Measurements from ENCODE around the gene EHF.

Gene EHF

GRCh38 chr11:34603129-34604001 is 17.5 kb upstream of the EHF start:
- no peak for DNase-seq

DNA sequence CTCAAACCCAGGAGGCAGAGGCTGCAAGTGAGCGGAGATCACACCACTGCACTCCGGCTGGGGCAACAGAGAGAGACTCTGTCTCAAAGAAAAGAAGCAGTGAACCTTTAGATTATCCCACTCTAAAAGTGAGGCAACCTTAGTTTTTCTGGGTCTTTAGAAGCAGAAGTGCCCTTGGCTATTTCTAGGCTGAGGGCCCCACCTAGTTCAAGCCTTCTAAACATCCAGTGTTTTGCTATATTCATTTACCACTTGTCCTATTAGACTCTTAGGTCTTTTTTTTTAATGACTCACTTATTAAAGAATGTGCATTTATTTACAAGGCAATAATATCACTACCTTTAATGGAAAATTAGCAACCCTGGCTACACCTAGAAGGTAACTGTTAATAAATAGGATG is 16.7 kb upstream of the EHF start:
- no peak for DNase-seq

DNA sequence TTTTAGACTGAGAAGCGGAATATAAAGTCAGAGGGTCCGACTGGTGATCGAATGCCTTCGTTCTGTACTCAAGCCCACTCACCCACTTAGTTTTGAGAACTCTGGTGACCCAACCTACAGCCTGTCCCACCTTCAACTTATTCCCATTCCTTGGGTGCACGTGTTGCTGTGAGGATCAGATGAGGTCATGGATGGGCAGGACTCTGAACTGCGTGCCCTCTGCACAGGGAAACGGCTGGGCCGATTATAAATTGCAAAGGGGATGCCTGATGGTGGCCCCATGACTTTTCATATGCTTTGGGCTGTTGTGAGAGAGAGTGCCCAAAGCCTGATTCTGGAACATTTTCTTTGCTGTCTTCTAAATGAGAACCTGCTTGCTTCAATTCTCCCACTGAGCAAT is 16.0 kb upstream of the EHF start:
- no peak for DNase-seq

DNA sequence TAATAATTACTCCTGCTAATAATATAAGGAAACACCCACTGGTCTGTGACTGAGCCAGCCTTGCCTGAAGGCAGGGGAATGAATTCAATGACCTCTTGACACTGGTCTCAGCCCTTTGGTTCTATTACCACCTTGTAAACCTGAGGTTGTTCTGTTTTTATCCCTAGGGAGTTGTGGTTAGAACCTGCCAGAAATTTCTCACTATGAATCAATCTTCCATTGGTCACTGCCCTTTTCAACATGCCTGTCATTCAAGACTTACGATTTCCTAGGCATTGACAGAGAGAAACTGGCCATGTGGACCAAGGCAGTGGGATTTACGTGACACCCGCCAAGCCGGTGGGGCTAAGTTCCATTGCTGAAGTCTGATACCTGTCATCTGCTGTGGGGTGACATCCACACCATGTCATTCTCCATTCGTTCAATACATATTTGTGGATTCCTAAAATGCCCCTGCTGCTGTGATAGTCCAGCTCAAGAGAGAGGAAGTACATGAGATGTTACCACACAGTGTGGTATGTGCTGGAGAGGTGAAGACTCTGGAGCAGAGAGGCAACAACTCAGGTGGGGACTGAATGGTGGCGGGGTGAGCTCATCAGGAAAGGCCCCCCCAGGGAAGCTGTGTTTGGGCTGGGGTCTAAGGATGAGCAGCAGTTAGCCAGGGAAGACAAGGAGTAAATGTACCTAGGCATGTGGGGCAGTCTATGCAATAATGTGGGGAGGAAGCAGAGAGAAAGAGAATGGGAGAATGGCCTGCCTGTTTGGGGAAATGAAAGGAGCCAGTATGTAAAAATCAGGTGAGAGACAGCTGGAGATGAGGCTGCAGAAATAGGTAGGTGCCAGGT is 15.2 kb upstream of the EHF start:
- no peak for DNase-seq

- DNase-seq = no peak
These were observed 14.4 kb upstream of the EHF start for GRCh38 chr11:34606326-34607120.

DNA sequence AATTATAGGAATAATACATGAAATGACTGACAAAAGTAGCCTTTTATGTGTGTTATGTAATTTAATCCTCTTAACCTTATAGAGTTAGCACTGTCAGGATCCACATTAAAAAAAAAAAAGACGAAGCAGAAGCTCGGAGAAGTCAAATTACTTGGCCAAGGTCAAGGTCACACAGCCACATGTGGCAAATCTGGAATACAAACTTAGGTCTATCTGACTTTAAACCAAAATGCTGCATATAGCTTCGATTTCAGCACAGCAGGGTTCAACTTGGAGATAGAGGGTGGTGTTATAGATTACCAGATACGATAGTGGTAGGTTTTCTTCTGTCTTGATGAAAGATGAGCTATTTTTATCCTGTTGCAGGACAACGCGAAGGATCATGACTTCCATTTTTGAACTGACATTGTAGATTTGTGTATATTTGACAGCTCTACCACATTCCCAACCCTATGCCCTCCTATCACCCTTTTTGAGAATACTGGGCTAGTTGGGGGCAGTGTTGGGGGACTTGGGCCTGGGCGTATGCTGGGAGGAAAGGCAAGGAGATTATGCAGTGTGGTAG is 11.6 kb upstream of the EHF start:
- DNase-seq = no peak

DNA sequence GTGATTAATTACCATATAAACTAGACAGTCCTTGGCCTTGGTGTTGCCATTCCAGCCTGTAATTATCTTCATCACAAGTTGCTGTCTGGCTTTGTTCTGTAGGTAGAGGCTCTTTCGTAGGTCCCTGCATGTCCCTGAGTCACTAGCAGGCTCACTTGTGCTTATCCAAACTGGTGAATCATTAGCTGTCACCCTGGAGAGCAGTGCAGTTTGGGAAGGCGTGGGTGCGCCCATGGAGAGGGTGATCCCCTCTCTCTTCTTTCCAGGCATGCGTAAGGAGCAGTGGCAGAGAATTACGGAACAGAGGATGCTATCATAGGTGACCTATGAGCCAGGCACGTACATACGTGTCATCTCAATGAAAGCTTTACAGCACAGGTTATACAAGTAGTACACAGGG is 11.0 kb upstream of the EHF start:
- DNase-seq = no peak

DNA sequence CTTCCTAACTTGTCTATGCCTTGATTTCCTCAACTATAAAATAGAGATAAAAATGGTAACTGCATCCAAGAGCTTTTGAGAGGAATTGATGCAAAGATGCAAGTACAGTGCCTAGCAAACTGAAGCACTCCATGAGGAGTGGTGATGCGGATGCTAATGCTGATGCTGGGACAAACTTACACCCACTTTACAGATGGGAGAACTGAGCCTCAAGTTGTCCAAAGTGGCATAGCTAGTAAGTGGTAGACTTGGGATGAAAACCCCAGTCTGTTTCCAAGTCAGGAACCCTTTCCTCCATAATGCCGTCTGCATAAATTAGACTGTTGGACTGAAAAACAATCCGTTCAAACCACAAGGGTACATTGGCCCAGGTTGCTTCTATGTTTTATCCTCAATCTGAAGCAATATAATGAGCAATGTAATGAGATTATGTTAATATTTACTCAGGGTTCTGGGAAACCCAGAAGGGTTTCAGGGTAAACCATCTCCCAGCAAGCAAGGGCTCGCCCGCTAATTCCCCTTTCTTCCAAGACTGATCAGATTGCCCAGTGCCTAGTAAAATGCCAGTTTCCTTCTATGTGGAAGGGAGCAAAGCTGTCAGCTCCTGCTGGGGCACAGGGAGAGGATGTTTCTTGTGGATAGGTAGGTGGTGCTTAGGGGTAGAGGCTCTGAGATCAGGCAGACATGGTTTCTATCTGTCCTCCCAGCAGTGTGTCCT is 10.4 kb upstream of the EHF start:
- DNase-seq = no peak

DNA sequence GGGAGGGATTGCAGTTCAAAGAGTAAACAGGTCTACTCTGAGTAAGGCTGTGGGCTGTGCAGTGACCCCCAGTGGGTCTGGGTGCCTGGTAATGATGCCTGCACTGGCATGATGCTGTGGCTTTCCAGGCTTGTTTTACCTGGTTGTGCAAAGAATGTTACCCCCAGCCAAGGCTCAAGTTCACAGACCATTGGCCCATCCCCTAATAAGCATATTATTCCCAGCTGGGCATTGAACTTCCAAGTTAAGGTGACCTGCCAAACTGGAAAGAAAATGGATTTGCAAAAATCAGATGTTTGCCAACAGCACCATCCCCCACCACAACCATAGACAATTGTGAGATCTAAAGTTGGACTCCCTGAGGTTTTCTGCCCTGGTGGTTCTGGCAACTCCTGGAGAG is 7.9 kb upstream of the EHF start:
- no peak for DNase-seq

- DNase-seq = no peak
These were observed 7.3 kb upstream of the EHF start for GRCh38 chr11:34613552-34614056.

GRCh38 chr11:34614344-34615104 is 6.4 kb upstream of the EHF start:
- DNase-seq = no peak

GRCh38 chr11:34616086-34616485 is 4.8 kb upstream of the EHF start:
- no peak for DNase-seq

DNA sequence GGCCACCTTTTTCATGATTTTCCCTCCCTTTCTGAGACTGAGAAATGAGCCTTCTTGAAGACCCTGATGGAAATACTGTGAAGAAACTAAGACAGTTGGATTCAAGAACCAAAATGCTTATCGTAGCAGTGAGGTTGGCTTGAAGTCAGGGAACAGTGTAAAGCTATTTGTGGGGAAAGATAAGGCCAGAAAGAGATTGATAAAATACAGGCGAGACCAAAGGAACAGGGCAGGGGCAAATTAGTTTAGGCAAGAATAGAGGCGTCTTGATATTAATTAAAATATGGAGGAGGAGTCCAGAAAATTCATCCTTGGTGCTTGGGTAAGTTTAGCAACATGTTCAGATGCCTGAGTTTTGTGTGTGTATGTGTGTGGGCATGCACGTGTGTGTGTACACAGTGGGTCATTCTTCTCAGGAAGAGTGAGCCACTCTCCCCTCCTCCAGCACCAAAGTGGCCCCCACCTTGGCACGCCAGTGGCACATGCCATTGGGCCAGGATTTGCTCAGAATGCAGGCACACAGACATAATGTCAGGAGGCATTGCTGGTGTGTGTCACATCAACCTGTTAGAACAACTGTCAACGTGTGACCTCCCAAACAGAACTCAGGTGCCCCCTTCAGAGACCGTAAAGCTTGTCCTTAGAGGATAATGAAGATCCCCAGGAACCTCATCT is 3.9 kb upstream of the EHF start:
- DNase-seq = no peak

GRCh38 chr11:34618406-34618805 is 2.5 kb upstream of the EHF start:
- no peak for DNase-seq

- DNase-seq = no peak
These were observed 1.8 kb upstream of the EHF start for GRCh38 chr11:34619062-34619516.

DNA sequence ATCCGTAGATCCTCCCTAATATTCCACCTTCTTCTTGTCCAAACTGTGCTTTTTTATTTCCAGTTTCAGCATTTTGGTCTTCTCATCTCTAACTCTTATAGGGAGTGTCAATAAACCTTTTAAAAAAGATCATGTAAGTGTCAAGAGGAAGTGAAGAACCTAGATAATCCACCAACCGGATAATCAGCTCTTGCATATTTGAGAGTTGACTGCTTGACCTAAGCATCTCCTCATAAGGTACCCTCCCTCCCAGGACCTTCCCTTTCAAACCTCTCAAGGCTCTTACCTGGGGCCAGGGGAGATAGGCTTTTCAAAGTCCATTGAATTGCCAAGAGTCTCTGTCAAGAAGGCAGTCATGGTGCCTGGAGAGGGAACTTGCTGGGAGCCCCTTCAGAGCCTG is 691 bp upstream of the EHF start:
- no peak for DNase-seq

DNA sequence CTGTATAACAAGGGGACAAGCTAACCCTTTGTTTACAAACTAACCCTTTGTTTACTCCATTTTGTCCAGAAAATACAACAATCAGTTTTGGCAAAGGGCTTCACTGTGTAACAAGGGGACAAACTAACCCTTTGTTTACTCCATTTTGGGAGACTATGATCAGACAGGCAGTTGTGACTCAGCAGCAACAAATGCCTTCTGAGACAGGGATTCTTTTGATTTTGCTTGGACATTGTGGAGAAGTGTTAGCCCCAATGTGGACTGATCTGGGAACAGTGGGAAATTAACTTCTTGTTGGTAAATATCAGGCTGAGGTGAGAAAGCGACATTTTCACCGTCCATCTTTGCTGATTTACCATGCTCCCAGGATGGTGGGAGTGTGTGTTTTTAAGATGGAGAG is 983 bp downstream of the EHF start:
- no peak for DNase-seq

DNA sequence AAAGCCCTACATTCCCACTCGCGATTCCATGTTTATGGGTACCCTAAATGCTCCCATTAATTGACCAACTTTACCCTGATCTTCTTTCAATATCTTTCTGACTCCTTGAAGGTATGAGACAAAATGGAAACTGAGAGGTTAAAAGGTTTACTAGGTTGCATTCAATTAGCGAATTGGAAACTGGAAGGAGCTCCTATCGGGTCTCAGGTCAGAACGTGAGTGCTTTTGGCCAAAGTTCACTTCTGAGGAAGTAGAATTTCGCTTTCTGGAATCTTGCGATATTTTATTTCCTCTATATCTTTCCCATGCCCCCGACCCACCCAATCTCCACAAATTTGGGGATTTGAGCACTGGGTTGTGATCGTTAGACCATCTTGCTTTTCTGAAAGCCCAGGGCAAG is 2.6 kb downstream of the EHF start:
- no peak for DNase-seq

DNA sequence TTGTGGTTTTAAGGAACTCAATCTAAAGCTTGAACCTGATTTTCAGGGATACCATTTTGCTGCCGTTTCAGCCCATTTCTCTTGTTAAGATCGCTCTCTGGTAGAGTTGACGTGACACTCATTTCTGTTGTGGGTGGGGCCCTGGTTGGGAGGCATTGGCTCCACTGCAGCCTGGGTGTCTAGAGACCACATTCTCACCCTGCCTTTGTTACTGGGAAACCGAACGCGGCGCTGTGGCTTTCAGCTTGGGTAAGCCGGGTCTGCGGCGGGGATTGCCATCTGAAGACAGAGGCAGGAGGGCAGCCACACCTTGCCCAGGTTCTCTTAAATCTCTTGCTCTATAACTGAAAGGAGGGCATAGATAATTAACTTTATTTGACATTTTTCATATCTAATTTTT is 3.2 kb downstream of the EHF start:
- DNase-seq = peak; percentile 35

DNA sequence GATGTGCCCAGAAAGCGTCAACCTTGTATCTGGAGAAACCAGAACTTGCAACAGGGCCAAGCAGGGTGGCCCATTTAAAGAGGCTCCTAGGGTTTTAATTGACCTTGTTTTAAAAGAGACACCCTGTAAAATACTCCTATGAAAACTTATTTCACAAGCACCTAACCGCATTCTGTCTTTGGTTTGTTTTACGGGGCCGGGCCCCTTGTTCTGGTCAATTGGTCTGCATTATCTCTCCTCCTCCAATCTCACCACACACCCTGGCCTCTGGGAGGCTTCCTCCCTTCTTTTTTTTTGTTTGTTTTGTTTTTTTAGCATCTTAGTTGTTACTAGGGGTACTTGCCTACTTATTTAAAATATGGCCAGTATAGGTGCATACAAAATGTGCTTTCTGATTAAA is 4.7 kb downstream of the EHF start:
- no peak for DNase-seq

DNA sequence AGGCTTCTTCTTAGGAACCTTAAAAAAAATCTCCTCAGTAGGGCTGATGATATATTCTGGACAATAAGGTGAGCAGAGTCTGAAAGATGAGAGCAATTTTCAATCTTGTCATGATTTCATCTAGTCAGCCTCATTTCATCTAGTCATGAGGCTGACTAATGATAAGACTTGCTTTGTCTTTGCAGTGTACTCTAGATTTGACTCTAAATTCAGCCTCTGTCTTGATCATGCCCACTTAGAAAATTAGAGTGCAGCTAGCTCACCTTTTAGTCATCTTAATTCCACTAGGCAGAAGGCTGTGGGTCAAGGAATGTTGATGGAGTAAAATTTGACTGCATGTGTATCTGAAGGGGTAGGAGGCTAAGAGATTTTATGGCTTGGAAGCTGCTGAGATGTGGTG is 5.5 kb downstream of the EHF start:
- DNase-seq = no peak

All from CD4-positive, alpha-beta T cell treated with Interleukin-10 for 1 hour (primary cell).